Muscle of back (tissue), 11 donors: ENCODE measurements around the gene EVX2. TPM values are rescaled to one million over a fixed set of nuclear protein-coding genes. Genes with fewer than 3 reads are reported as not detected.

Source experiments
- DNase-seq, 3 donors: peaks; one replicate each; pipeline versions ENCODE4 v3.0.0 to v3.0.0-alpha.2; 2013
- polyA plus RNA-seq, 10 donors: library from polyadenylated mRNA; unstranded; fragments of 120-200 nt; gene quantifications; one replicate each; pipeline ENCODE4 v1.2.1, GENCODE V29; 2013; ENCODE audit not compliant: insufficient read length in 10 of 10

The EVX2 gene
- polyA plus RNA-seq, 10 donors: 0.04 TPM; not detected in 8

DNA sequence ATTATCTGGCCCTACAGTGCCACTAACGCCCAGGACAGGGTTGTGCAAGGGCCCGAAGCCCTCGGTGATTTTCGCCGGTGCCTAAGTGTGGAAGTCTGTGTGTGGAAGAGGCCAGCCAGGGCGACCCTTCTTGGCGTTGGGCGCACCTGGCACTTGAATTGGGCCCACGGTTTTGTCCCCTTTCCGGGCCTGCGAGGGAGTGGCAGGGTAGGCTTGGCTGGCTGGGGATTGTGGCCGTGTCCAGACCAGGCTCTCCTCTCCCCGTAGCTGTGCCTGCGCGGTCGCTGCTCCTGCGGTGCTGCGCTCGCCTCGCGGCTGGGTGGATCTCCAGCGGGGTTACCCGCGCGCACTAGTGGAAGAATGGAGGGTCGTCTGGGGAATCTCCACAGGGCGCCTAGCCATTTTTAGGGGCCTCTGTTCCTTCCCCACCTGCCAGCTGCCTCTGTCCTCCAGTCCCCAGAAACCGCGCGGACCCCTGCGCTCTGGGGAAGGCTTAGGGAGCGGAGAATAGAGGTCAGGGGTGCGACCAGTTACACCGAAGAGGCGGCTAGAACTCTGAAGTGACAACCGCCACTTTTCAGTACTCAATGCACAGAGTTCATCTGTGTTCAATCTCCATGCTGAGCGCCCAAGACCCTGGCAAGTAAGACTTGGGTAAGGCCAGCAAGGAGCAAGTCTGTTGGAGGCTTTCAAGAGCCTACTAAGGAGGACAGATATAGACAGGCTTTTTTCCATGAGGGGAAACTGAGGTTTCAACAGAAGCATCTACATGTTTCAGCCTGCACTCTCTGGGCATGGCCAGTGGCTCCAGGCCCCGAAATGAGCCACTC lies 16.0 kb downstream of the EVX2 start:
- peak in 1 of 3 donors; percentile 39 for DNase-seq

DNA sequence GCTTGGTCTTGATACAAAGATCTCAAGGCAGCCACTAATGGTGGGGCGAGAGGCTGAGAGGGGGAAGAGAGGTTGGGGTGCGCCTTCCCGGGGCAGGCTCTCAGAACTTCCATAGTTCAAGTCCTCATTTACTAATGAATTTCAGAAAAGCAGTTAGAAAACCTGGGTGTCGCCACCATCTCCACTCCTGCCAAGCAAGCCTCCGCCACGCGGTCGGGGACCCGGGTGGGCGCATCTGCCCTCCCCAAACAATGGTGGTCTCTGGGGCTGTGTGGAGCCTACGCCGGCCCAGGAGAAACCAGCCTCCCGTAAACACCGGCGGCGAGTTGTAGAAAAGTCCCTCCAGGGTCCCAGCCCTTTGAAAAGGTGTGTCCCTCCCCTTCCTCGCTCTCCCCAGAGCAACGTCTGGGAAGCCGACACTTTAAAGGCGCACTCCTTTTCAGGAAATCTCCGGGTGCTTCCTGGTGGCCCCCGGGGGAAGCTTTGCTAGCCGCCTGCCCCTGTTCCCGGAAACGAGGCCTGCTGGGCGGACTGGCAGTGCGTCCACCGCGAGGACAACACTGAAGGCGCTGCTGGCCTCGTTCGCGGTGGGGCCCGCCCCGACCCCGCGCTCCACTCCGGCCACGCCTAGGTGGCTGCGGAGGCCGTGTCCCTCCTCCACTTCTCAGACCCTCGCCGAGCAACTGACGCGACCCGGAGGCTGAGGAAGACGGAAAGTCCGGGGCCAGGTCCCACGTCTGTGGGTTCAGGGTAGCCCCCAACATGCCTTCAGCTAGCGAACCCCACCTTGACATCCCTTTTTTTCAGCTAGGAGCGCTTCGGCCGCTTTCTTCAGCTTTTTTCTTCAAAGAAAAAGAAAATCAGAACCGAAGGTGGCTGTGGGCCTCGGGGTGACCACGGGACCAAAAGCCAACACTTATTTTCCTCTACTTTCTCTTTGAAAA lies 16.8 kb downstream of the EVX2 start:
- DNase-seq: peak in 1 of 3 donors; percentile 67

DNA sequence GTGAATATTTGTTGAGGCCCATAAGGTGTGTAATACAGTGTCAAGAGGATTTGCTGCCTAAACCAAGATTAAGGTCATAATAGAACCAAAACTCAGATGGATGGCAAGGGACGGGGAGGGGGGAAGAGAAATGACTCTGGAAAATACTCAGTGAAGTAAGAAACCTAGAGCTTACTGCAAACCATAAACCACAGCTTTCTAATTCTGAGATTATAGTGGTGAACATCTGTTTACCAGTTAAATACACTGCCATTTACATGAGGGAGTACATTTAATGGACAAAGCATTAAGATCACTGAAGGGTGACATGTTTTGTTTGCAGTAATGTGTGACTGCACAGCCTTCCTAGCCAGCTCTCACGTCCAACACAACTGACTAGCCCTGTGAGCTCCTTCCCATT lies 19.8 kb downstream of the EVX2 start:
- peak in 1 of 3 donors; percentile 9 for DNase-seq

DNA sequence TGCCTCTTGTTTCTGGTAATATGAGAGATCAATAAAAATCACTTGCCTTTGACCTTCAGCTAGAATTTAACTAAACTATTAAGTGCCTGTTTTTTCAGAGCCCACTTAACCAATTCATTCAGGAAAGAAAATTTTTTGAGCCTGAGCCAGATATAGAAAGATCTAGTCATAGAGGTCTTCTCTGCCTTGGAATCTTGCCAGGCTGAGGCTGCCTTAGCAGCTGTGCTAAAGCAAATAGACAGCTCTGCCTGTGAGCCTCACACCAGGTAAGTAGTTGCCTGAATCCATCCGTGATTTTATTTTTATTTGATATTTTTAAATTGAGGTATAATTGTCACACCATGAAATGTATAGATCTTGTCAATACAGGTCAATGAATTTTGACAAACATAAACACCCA lies 27.4 kb downstream of the EVX2 start:
- peak in 1 of 3 donors; percentile 22 for DNase-seq

DNA sequence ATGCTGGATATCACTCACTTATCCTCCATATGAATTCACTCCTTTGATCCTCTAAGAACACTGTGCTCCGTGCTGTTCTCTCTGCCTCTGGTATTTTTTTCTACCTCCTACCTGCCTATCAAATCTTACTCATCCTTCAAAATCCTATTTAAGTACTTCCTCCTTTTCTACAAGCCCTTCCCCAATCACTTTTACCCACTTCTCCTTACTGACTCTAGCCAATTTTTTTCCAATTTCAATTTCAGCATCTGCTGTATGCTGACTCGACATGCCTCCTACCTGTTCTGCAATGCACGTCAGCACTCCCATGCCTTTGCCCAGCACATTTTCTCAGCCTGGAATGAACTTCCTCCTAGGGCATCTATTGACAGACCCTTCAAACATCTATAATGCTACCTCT lies 44.4 kb downstream of the EVX2 start:
- no peak for DNase-seq

DNA sequence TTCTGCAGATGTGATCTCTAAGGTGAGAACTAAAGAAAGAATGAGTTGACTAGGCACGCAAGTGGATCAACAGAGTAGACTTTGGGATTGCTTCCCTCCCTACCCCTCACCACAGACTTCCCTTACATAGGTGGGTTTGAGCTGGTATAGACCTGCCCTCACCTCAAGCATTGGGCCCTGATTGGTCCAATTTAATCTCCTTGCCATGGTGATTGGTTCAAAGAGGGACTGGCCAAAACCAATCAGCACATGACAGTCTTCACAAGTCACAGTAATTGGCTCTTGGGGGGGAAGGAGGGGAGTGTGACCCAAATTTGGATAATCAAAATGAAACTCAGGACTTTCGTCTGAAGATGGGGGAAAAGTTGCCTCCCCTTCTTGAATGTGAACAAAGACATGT lies 45.1 kb downstream of the EVX2 start:
- no peak for DNase-seq

DNA sequence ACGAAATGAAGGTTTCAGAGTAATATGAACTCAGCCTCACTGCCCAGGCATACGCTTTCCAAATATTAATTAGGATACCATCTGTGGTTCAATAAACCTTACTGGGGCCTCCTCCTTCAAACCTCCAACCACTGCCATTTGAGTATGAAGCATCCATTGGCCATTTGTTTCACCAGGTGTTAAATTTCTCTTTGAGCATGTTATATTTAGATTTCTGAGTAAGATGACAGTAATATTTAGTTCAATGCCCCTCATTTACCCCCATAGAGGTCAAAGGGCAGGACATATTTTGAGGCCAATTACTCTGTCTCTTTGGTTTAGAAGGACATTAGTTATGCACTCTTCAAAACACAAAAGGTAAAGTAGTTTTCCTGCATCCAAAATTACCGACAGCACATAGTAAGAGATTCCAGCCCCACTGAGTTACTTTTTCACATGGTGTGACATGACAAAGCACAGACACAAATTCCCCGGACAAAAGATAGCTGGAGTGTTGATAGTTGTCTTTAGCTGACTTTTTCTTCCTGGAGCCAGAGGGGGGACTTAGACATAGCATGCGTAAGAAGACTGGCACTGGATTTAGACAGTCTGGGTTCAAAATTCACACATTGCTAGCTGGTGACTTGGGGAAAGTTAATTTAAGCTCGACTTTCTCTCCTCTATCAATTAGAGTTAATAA lies 48.6 kb downstream of the EVX2 start:
- no peak for DNase-seq

DNA sequence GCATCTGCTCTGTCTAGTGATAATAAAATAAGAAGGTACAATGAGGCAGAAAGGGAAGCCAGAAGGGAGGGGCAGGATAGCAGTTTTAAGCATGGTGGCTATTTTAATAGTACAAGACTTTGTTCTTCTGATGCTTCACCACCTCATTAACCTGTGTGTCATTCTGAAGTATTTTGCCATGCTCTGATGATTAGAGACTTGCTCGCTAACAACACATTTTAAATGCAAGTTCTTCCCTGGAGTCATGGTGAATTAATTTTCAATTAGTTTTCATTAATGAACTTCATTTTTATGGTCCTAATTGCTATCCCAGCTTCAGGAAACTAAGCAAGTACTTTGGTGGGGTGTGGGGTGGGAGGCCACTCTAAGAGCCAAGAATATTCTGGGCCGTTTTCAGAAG lies 56.0 kb downstream of the EVX2 start:
- no peak for DNase-seq

Other genes starting within 250 kb of the EVX2 start
- gene LNPK, start 81.7 kb downstream of the EVX2 start, polyA plus RNA-seq: 10 to 100 TPM; 24.3 to 55.3 (median 34.5) TPM
- gene HOXD13, start 8.8 kb upstream of the EVX2 start, polyA plus RNA-seq: under 1 TPM in 1 of 10 donors, not detected in 9; 0.11 TPM
- not detected for gene HOXD12, start 15.8 kb upstream of the EVX2 start, polyA plus RNA-seq
- gene HOXD11, start 23.3 kb upstream of the EVX2 start, polyA plus RNA-seq: not detected
- under 1 TPM; 0.15 to 0.78 (median 0.28) TPM for gene HOXD10, start 32.8 kb upstream of the EVX2 start, polyA plus RNA-seq
- gene HOXD9, start 38.8 kb upstream of the EVX2 start, polyA plus RNA-seq: 10 to 100 TPM in 1 of 10 donors, 1 to 10 TPM in 9; 4.8 to 11.5 (median 5.7) TPM
- 10 to 100 TPM; 30.6 to 43.1 (median 40.2) TPM for gene HOXD8, start 45.7 kb upstream of the EVX2 start, polyA plus RNA-seq
- gene HOXD4, start 67.6 kb upstream of the EVX2 start, polyA plus RNA-seq: 10 to 100 TPM in 2 of 10 donors, 1 to 10 TPM in 8; 3.8 to 11.3 (median 7.3) TPM
- 1 to 10 TPM; 2.2 to 5.9 (median 3.2) TPM for gene HOXD3, start 73.3 kb upstream of the EVX2 start, polyA plus RNA-seq
- gene HOXD1, start 104.7 kb upstream of the EVX2 start, polyA plus RNA-seq: 1 to 10 TPM; 1.1 to 3.2 (median 1.6) TPM
- 10 to 100 TPM; 49.0 to 65.2 (median 53.2) TPM for gene MTX2, start 185.5 kb upstream of the EVX2 start, polyA plus RNA-seq